Measurements from ENCODE around the gene C5. TPM values are rescaled to one million over a fixed set of nuclear protein-coding genes. Genes with fewer than 3 reads are reported as not detected.
"Not testable (repeated sequence)": the region's sequence is repeated elsewhere in the genome, so short reads cannot be mapped to it uniquely, and the experiment has no call there.

The C5 gene
- total RNA-seq, 1 experiment from 2014 or later: 4.2 TPM

DNA sequence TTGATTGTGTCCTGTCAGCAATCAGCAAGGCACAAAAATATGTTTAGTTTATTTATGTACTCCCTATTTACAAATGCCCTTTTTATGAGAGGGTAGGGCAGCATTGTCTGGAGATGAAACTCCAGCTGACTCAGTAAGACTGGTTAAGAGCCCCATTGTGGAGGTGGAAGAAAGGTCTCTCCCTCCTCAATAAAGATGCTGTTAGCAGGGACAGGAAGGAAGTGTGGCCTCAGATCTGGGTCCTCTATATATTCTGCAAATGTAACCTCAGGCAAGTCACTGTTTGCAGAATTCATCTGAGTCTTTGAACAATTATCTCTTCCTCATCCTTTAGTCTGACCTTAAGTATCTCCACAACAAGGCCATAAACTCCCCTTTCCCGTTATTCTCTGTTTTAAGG, 75.2 kb downstream of the C5 start:
- ChIA-PET POLR2A (no interaction called here), CTCF (no interaction called here)
- Mint-ChIP-seq H3K27ac (ENCODE audit: low read depth, unreplicated experiment) (no peak overlapping the region), H3K36me3 (ENCODE audit: insufficient read depth, unreplicated experiment) (no peaks in the 10 kb centered on the region), H3K27me3 (ENCODE audit: insufficient read depth, unreplicated experiment) (no peaks in the 10 kb centered on the region), H3K4me1 (ENCODE audit: insufficient read depth, unreplicated experiment) (no peaks in the 10 kb centered on the region), H3K9me3 (ENCODE audit: unreplicated experiment) (no peaks in the 10 kb centered on the region), H3K4me3 (ENCODE audit: unreplicated experiment) (no peak overlapping the region)
- no peak for TF ChIP-seq CTCF (IDR thresholded peaks at IDR 0.05; ENCODE audit: unreplicated experiment)
- no peak for DNase-seq (ENCODE audit: unreplicated experiment)
- BruUV-seq (replicated peaks): no TSS peak
- intact Hi-C loops (cut with micrococcal nuclease): no loop called here

- no peak for TF ChIP-seq CTCF (IDR thresholded peaks at IDR 0.05; ENCODE audit: unreplicated experiment)
- intact Hi-C loops (cut with micrococcal nuclease): no loop called here
- Mint-ChIP-seq H3K4me1 (ENCODE audit: insufficient read depth, unreplicated experiment) (no peaks in the 10 kb centered on the region), H3K9me3 (ENCODE audit: unreplicated experiment) (no peaks in the 10 kb centered on the region), H3K27ac (ENCODE audit: low read depth, unreplicated experiment) (no peak overlapping the region), H3K27me3 (ENCODE audit: insufficient read depth, unreplicated experiment) (no peaks in the 10 kb centered on the region), H3K4me3 (ENCODE audit: unreplicated experiment) (no peak overlapping the region), H3K36me3 (ENCODE audit: insufficient read depth, unreplicated experiment) (no peaks in the 10 kb centered on the region)
- DNase-seq (ENCODE audit: unreplicated experiment): no peak
- ChIA-PET POLR2A (no interaction called here), CTCF (no interaction called here)
- BruUV-seq (replicated peaks): no TSS peak
Measured at GRCh38 chr9:120974181-120974580, 75.9 kb downstream of the C5 start.

DNA sequence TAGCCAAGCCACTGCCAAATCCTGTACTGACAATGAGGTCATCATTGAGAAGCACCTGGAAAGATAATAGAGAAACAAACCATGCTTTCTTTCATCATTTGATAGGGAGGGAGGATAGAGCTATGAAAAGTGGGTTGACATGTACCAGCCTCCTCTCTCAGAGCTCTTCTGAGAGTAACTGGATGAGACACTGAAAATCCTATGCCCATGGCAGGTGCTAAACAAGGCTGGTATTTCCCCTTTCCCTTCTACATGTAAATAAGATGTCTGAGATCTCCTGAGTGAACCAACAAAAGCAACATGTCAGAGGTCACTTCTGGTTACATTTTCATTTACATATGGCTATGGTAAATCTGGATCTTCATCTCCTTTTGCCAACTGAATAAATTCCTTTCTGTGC, 78.1 kb downstream of the C5 start:
- H3K4me3 Mint-ChIP-seq (ENCODE audit: unreplicated experiment): no peak overlapping the region
- no peak for TF ChIP-seq CTCF (IDR thresholded peaks at IDR 0.05; ENCODE audit: unreplicated experiment)
- BruUV-seq (replicated peaks): no TSS peak
- no peaks in the 10 kb centered on the region for H3K9me3 Mint-ChIP-seq (ENCODE audit: unreplicated experiment)
- intact Hi-C loops (cut with micrococcal nuclease): no loop called here
- H3K4me1 Mint-ChIP-seq (ENCODE audit: insufficient read depth, unreplicated experiment): no peaks in the 10 kb centered on the region
- no peaks in the 10 kb centered on the region for H3K36me3 Mint-ChIP-seq (ENCODE audit: insufficient read depth, unreplicated experiment)
- no peaks in the 10 kb centered on the region for H3K27me3 Mint-ChIP-seq (ENCODE audit: insufficient read depth, unreplicated experiment)
- CTCF ChIA-PET: interaction anchor here (1.2 to 1.4 kb wide), 2 partner anchors 9 to 13 kb away, joined by 7 read pairs; no protein-coding TSS in a partner anchor
- H3K27ac Mint-ChIP-seq (ENCODE audit: low read depth, unreplicated experiment): no peak overlapping the region
- POLR2A ChIA-PET: no interaction called here
- DNase-seq (ENCODE audit: unreplicated experiment): no peak

DNA sequence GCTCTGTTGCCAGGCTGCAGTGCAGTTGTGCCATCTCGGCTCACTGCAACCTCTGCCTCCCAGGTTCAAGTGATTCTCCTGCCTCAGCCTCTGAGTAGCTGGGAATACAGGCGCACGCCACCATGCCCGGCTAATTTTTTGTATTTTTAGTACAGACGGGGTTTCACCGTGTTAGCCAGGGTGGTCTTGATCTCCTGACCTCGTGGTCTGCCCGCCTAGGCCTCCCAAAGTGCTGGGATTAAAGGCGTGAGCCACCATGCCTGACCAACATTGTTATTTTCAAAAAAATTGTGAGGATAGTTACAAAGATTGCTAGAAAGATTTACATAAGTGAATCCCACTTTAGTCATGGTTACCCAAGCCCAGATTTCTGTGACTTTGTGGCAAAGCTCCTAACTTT, 78.6 kb downstream of the C5 start:
- H3K4me3 Mint-ChIP-seq (ENCODE audit: unreplicated experiment); DNase-seq (ENCODE audit: unreplicated experiment); H3K27ac Mint-ChIP-seq (ENCODE audit: low read depth, unreplicated experiment); H3K4me1 Mint-ChIP-seq (ENCODE audit: insufficient read depth, unreplicated experiment); H3K27me3 Mint-ChIP-seq (ENCODE audit: insufficient read depth, unreplicated experiment); H3K9me3 Mint-ChIP-seq (ENCODE audit: unreplicated experiment); BruUV-seq (replicated peaks); intact Hi-C loops (cut with micrococcal nuclease); POLR2A ChIA-PET; H3K36me3 Mint-ChIP-seq (ENCODE audit: insufficient read depth, unreplicated experiment): not testable (repeated sequence)
- CTCF ChIA-PET: interaction anchor here (1.2 kb wide), 1 partner anchor 10 kb away, joined by 7 read pairs; no protein-coding TSS in a partner anchor

DNA sequence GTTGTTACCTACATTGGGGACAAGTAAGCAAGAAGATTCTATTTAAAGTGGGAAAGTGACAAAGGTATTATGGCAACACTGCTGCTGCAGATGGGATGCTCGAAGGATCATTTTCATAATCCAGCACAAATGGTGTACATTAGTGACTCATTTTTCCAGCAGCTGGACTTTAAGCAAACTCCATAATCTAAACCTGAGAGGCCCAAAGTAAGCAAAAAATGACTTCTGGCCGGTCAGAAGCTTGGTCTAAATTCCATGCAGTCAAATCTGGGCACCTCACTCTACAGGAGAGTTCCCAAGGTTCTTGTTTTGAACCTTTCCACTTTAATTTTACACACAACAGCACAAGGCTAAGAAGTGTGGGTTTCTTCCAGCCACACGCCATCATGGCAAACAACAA, 79.8 kb downstream of the C5 start:
- DNase-seq (ENCODE audit: unreplicated experiment): no peak
- H3K4me3 Mint-ChIP-seq (ENCODE audit: unreplicated experiment): no peak overlapping the region
- BruUV-seq (replicated peaks): no TSS peak
- intact Hi-C loops (cut with micrococcal nuclease): no loop called here
- no peaks in the 10 kb centered on the region for H3K9me3 Mint-ChIP-seq (ENCODE audit: unreplicated experiment)
- H3K27me3 Mint-ChIP-seq (ENCODE audit: insufficient read depth, unreplicated experiment): no peaks in the 10 kb centered on the region
- ChIA-PET POLR2A (no interaction called here), CTCF (interaction anchor here (0.6 to 1.3 kb wide), 3 partner anchors 11 to 187 kb away, joined by 3 to 6 read pairs (median 3); no protein-coding TSS in a partner anchor)
- no peak overlapping the region for H3K27ac Mint-ChIP-seq (ENCODE audit: low read depth, unreplicated experiment)
- TF ChIP-seq CTCF (IDR thresholded peaks at IDR 0.05; ENCODE audit: unreplicated experiment): no peak
- H3K4me1 Mint-ChIP-seq (ENCODE audit: insufficient read depth, unreplicated experiment): peaks cover 11% of the 10 kb centered on the region
- no peaks in the 10 kb centered on the region for H3K36me3 Mint-ChIP-seq (ENCODE audit: insufficient read depth, unreplicated experiment)
